ENCODE measurements around the gene HACD2. TPM values are rescaled to one million over a fixed set of nuclear protein-coding genes. Genes with fewer than 3 reads are reported as not detected.

HACD2 gene
- total and polyA plus RNA-seq, 9 of the 15 experiments (the other 6 are each of a cell fraction or from before 2014, with no cell fraction given): 1.3 to 10.5 (median 3.8) TPM

DNA sequence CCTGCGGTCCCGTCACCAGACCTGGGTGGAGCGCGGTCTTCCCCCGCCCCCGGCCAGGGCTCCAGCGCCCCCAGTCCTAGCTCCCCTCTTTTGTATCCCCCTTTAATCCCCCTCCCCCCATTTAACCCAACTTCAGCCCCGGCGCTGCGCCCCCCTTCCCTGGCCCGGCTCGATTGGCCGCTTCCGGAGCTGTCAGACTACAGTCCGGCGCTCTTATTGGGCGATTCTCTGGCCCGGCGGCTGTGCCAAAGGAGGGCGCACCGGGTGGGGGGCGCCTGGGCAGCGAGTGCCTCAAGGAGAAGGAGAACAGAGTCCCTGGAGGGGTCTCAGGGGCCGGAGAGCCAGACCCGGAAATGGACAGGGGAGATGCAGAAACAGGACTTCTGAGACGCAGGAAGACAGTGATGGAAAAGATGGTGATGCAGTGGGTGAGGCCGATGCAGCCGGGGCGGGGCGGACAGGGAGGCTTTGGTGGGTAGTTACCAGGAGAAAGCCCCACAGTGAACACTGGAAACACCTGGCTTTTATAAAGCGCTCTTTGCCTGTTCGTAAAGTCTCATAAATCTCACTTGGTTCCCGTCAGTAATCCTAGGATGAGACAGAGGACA, 134.8 kb downstream of the HACD2 start:
- in situ Hi-C loops (cut with MboI): no loop called here
- 25% methylated on average over 8 of the region's 33 CpGs for WGBS (ENCODE audit: insufficient coverage, low coverage, missing lambda C conversion rate)
- ATAC-seq (no peak), DNase-seq (ENCODE audit: extremely low read depth in 1 of 4, low spot score in 3 of 4) (no peak), FAIRE-seq (no peak)
- Histone ChIP-seq H3K9me3 (replicated peaks; ENCODE audit: control insufficient read depth, insufficient read depth, low read depth, low read length) (no peaks in the 10 kb centered on the region), H3K9ac (ENCODE audit: insufficient read depth in 1 of 2, low read depth in 2 of 2, low read length in 2 of 2) (no peak overlapping the region), H3K9me1 (ENCODE audit: control insufficient read depth, insufficient read depth, low read length) (peaks cover 3% of the 10 kb centered on the region), H3K79me2 (ENCODE audit: control insufficient read depth, insufficient read depth, low read length) (no peaks in the 10 kb centered on the region), H2AFZ (ENCODE audit: low read depth, low read length) (no peak overlapping the region), H3K27me3 (ENCODE audit: control insufficient read depth in 2 of 2, insufficient read depth in 2 of 2, low read length in 2 of 2) (peaks cover 0 to 10% of the 10 kb centered on the region in 2 experiments; a peak in 2 of 5 replicates), H3K4me1 (replicated peaks in 1 of 2; ENCODE audit: control insufficient read depth in 2 of 2, insufficient read depth in 2 of 2, low read length in 2 of 2) (peaks cover 0 to 24% of the 10 kb centered on the region in 2 experiments; a peak in 2 of 5 replicates), H3K4me3 (no peak overlapping the region), H3K36me3 (ENCODE audit: control insufficient read depth, insufficient read depth, low read length) (no peaks in the 10 kb centered on the region), H4K20me1 (replicated peaks; ENCODE audit: control insufficient read depth, insufficient read depth, low read length) (peaks cover 6% of the 10 kb centered on the region; the same call in 1 of the 2 replicates), H3K27ac (ENCODE audit: extremely low read depth, low read depth, low read length) (no peak overlapping the region), H3K4me2 (ENCODE audit: insufficient read depth, low read length) (no peak overlapping the region)
- intact Hi-C loops (cut with micrococcal nuclease): no loop called here
- CTCF ChIA-PET (ENCODE audit: low intra/inter-chr PET ratio): interaction anchor here (0.7 kb wide), 1 partner anchor 1120 kb away, joined by 4 read pairs; no protein-coding TSS in a partner anchor
- TF ChIP-seq, protein P1, sequence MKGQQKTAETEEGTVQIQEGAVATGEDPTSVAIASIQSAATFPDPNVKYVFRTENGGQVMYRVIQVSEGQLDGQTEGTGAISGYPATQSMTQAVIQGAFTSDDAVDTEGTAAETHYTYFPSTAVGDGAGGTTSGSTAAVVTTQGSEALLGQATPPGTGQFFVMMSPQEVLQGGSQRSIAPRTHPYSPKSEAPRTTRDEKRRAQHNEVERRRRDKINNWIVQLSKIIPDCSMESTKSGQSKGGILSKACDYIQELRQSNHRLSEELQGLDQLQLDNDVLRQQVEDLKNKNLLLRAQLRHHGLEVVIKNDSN (CRISPR knock-in tag; IDR thresholded peaks at IDR 0.05): no peak
- TF ChIP-seq OTX1 (CRISPR knock-in tag; IDR thresholded peaks at IDR 0.05) (no peak), ZBTB1 (CRISPR knock-in tag; IDR thresholded peaks at IDR 0.05; ENCODE audit: borderline replicate concordance, low read depth) (no peak)
- POLR2A ChIA-PET: no interaction called here
- BruUV-seq (replicated peaks): no TSS peak
